DMS 273 (cell line): Measurements from ENCODE around the gene ALS2CL.

Experiments
- DNase-seq: peaks from one replicate; lab custom pipeline; 2025; ENCODE audit not compliant: unreplicated experiment; lab: John Stamatoyannopoulos, UW

Gene ALS2CL

DNA sequence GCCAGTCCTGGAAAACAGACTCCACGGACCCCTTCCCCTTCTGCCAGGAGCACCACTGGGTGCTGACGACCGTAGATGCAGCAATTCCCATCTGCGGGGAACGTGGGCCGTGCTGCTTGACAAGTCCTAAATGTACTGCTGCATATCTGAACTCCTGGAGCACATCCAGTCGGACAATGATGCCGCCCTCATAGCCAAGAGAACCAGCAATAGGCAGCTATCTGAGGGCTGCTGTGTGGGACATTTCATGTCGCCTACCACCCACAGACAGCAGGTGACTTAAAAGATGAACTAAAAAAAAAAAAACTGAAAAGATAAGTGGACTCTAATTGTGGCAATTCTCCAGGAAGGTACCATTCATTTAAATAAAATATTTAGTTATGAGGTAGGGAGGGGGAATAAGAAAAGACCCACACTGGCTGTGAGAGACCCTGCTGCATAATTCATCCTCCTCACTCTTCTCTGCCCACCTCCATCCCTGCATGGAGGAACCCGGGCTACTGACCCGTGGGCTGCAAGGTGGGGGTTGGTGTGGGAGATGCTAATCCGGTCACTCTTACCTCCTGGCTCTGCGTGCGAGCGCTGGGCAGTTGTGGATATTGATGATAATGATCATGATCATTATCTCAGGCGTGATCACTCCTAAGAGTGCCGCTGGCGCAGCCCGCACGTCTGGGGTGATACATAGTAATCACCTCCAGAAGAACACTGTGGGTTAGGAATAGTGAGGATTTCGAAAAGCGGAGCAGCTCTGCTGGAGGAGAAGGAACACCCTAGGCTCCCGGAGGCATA, 28.3 kb downstream of the ALS2CL start:
- no peak for DNase-seq

DNA sequence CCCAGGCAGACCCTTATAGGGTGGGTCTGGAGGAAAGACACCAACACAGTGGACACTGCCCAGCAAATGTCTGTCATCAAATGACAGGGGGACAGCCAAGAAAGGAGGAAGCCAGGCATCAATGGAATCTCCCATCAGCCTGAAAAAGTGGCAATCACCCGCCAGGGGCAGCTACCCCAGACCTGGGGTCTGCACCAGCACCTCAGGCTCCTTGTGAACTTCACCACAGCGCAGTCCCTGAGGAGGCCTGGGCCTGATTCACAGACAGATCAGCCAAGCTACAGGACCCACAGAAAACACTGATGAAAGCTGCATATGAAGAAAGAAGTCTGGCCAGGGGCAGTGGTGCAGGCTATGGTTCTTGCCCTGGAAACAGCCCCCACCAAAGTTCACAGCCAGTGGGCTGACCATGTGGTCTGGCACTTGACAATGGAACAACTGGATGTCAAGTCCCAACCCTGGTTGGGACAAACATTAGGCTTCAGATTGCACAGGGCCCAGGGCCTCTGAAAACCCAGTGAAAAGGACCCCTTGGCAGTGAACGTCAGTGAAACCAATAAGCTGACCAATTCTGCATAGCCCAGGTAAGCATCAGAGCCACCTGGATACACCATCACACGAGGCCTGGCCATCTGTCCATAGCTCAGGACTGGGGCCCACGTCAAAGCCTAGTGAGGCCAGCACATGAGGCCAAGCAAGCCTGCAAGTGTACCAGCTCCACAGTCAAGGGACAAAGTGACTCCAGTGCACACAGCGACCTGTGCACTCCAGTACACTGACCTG, 29.1 kb downstream of the ALS2CL start:
- no peak for DNase-seq

DNA sequence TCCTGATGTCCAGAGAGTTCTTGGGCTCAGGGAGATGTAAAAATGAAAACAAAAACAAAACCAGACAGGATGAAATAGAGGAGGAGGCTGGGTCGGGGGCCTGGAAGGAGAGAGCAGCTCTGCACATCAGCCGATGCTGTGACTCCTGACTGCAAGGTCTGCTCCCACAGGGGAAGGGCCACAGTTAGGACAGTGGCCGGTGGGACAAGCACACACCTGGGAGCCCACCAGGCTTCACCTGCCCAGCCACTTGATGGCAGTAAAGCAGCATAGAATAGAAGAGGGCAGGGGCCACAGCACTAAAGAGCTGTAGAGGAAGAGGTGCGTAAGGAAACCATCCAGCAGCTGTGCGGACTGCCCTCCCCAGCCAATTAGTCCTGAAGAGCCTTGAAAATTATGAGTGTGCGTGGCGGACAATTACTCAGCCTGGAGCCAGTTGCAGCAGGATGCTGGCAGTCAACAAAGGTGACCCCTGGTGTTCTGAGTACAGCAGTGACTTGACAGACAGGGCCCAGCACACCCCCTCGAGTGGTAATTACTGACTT, 29.8 kb downstream of the ALS2CL start:
- peak; percentile 40 for DNase-seq

DNA sequence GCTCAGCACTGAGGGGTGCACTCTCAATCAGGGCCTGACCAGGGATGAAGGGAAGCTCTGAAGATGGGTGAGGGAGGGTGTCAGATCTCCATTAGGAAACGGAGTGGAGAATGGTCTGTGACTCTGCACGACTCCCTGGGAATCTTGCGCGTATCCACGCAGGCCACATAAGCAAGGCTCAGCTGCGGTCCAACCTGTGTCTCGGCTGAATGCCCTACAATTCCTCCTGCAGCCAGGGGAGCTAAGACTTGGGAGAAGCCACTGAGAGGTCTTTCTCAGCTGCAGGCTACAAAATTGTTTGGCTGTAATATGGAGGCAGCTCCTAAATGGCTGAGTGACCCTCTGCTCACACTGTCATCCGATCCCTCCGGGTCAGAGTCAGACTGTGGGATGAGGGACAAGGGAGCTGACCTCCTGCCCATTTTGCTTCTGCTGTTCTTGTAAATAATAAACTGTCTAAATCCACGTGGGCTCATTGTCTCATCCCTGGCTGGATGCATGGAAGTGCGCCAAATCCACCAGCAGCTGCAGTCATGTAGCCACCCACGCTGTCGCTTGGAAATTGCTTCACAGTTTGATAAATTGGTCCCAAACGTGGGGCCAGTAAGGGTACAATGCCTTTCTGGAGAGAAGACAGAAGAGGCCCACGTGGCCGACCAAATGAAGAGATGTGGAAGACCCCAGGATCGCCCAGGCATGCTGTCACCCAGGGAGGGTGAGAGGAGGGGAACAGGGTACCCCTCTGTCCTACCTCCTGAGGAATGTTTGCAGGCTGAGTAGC, 30.5 kb downstream of the ALS2CL start:
- DNase-seq: peak; percentile 15

DNA sequence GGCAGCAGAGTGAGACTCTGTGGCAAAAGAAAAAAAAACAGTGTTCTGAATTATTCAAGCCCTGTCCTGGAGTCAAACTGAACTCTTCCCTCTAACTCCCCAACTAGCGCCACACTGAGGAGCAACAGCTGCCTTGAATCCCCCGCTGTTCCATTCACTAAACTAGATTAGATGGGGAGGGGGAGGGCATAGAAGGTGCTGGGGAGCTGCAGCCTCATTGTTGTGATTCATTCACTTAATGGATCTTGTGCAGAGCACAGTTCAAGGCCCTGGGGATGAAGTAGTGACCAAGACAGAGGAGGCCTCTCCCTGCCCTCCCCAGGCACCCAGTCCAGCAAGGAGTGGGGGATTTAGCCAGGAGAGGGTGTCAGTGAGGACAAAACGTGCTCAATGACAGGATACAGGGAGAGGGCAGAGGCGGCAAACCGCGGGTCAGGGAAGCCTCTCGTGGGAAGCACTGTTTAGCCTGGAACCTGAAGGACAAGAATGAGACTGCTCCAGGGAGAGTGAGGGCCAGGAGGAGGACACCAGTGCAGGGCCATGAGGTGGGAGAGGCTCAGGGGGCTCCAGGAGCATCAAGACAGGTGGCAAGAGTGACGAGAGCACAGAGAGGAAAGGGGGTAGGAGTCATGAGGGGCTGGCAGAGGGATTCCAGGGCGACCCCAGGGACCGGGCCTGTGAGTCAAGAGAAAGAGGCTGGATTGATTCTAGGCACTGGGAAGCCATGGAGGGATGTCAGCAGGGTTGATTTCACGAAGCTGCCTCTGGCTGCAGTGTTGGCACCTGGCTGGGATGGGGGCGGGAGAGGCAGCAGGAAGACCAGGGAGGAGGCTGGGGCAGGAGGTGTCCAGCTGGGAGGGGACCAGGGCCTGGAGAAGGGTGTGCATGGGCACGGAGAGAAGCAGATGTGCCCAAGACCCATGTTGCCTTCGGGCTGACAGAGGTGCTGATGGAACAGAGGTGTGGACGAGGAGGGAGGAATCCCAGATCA, 31.4 kb downstream of the ALS2CL start:
- DNase-seq: no peak

DNA sequence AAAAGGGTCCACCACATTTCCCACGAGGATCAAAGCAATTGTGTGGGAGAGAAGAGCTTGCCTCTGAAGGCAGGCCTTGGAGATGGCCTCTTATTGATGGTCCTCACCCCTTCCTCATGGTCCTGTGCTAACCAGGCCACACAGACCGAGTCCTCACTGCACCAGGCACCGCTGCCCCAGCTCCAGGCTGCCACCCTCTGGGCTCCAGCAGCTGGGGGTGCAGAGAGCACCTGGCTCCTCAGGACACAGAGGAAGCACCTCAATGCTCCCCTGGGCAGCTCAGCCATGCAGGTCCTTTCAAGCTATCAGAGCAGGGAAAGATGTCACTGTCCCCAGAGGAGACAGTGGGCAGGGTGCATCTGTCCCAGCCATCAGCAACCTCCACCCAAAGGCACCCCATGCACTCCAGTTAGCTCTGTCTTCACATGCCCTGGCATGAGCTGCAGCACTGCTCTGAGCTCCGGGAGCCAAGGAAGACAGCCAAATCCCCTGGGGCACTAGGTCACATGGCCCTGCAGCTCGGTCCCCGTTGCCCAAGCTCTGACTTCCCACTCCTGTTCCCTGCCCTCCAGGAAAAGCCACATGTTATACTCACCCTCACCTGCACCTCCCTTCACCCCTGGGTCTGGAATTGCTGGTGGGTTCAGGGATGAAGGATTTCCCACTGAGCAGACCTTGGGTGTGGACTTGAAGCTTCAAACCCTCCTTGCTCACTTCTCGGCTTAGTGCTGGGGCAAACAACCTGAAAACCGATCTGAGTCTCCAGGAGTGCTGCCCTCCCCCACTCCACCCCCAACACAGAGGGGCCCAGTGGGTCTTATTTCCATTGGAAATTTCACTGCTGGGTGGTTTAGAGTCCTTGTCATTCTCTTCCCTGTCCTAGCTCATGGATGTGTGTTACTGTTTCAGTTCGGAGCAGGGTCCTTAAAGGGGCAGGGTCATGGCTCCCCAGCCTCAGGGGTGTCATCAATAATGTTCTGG, 32.6 kb downstream of the ALS2CL start:
- DNase-seq: peak; percentile 19

DNA sequence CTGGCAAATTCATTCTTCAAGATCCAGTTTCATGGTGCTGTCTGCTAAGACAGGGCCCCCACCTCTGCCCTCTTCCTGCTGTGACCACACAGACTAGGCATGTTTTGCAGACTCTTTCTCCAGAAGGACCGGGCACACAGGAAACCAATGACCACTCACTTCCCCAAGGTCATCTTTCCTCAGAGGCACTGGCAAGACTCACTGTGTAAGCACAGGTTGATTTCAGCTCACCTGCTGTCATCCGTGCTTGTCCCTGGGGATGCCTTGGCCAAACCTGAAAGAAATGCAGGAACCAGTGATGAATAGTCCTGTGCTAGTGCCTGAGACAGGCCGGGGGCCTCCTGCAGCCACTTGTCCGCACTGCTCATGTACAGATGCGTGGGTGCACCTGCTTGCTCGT, 33.5 kb downstream of the ALS2CL start:
- DNase-seq: no peak

DNA sequence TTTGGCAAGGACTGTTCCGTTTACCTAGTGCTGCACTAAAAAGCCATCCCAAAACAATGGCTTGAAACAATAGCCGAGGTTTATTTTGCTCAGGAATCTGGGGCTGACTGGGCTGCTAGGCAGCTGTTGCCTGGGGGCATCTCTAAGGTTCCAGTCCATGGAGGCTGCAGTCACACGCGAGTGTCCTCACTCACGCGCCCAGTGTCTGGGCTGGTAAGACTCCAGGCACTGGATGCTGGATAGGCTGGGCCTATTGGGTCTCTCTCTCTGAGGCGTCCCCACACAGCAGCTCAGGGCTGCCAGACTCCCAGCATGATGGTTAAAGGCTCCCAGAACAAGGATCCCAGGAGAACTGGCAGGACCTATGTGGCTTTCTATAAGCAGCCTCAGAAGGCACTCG, 34.2 kb downstream of the ALS2CL start:
- DNase-seq: no peak

DNA sequence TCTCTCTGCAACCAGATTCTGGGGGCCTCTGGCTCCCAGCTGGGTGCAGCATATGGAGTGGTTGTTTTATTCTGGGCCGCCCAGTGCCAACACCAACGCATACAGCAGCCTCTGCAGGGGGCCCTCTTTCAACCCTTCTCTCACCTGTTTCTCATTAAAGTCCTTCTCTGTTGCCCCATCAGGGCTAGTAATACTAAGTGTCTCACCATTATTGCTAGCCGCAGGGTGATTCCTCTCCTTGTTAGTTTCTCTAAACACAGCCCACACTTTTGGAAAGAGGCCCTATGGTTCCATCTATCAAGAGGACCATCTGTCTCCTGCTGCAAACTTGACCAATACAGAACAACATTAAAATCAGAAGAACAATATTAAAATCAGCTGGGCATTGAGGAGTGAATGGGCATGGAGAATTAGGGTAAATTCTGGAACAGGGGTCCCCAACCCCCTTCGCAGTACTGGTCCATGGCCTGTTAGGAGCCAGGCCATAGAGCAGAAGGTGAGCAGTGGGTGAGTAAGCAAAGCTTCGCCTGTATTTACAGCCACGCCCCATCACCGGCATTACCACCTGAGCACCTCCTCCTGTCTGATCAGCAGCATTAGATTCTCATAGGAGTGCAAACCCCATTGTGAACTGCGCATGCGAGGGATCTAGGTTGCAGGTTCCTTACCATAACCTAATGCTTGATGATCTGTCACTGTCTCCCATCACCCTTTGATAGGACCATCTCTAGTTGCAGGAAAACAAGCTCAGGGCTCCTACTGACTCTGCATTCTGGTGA, 36.5 kb downstream of the ALS2CL start:
- DNase-seq: peak; percentile 68

DNA sequence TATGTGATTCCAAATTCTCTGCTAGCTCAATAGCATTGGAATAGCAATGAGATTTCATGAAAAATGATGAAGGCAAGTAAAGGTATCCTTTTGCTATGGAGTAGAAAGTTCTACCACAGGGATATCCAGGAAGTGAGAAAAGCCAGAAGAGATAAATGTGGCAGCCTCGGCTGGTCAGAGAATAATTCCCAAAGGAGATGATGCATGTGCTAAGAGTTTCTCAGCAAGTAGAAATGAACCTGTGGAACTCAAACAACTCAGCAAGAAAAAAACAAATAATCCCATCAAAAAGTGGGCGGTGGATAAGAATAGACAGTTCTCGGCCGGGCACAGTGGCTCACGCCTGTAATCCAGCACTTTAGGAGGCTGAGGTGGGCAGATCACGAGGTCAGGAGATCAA, 38.2 kb downstream of the ALS2CL start:
- no peak for DNase-seq

DNA sequence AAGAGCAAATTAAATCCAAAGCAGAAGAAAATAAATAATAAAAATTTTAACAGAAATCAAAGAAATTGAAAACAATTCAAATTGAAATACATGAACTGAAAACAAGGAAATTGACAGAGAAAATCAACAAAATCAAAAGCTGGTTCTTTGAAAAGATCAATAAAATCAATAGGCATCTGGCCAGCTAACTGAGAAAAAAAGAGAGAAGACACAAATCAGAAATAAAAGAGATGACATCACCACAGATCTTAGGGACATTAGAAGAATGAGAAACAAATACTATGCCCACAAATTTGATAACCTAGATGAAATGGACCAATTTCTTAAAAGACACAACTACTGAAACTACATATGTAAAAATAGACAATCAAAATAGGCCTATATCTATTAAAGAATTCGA, 42.4 kb downstream of the ALS2CL start:
- DNase-seq: no peak

DNA sequence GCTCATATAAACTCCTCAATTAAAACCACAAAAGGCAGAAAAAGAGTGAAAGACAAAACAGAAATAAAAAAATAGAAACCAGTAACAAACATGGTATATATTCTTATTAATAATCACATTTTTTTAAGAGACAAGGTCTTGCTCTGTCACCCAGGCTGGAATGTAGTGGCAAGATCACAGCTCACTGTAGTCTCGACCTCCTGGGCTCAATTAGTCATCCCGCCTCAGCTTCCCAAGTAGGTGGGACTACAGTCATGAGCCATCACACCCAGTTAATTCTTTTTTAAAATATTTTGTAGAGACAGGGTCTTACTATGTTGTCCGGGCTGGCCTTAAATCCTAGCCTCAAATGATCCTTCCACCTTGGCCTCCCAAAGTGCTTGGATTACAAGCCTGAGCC, 44.0 kb downstream of the ALS2CL start:
- no peak for DNase-seq

DNA sequence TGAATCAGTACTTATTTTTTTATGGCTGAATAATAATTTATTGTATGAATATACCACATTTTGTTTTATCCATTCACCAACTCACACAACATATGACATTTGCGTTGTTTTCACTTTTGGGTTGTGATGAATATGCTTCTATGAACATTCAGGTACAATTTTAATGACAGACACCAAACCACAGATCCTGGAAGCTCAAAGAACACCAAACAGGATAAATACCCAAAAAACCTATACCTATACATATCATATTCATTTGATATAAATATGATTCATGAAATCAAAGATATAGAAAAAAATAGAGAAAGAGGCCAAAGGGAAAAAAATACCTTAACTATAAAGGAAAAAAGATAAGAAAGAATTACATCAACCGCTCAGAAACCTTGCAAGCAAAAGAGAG, 45.4 kb downstream of the ALS2CL start:
- DNase-seq: no peak

DNA sequence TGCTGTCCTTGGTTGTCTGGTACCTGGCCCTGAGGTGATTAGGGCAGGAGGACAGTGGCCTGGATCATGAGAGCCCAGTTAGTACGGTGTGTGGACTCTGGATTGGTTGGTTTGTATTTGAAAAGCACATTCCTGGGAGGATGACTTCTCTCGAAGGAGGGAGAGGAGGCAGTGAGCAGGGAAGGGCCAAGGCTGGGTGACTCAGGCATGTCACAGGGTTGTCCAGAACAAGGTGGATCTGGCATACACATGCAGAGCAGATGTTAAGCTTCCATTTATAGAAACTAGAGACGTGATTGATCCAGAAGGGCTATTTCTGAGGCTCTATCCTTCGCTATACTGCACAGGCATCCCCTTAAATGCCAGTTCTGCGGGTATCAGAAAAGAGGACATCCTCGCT, 46.8 kb downstream of the ALS2CL start:
- no peak for DNase-seq

DNA sequence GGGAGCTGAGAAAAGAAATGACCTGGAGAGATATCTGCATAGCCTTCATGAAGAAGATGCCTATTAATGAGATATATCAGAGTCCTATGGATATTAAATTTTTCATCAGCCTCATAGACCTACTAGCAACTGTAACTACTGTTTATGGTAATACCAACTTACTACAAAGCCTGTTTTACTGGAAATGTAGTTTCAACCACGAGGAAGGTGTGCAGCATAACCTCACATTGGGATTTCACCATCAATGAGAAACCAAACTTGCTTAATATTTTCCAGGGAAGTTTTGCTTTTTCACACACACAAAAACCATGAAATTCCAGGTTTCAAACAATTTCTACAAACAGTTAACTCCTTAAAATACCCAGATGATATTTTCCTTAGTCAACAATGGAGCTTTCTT, 49.8 kb downstream of the ALS2CL start:
- DNase-seq: no peak

DNA sequence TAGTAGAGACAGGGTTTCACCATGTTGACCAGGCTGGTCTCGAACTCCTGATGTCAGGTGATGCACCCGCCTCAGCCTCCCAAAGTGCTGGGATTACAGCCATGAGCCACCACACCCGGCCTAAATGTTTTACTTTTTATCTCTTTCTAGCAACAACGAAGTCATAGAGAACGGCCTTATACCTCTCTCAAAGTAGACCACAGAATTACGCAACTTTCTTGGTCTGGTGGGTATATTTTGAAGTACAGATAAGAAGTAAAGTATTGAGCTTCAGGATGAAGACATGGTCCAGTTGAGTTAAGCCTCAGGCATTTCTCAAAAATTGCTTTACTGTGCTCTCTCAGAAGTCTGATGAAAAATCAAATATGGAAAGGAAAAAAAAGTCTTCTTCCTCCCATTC, 50.5 kb downstream of the ALS2CL start:
- DNase-seq: no peak

DNA sequence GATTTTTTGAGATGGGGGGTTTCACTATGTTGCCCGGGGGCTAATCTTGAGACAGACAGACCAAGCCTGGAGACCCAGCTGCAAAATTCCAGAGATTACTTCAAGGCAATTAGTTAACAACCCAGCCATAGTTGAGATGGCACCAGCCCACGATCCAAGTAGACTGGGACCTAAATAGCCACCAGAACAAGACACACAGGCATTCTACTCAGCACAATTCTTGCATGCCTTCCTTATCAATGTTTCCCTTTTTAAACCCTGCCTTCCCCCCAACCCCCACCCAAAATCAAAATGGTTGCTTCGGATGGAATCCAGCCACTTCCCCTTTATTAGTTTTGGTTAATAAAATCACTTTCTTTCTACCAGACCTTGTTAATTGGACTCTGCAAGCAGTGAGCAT, 52.6 kb downstream of the ALS2CL start:
- DNase-seq: no peak

DNA sequence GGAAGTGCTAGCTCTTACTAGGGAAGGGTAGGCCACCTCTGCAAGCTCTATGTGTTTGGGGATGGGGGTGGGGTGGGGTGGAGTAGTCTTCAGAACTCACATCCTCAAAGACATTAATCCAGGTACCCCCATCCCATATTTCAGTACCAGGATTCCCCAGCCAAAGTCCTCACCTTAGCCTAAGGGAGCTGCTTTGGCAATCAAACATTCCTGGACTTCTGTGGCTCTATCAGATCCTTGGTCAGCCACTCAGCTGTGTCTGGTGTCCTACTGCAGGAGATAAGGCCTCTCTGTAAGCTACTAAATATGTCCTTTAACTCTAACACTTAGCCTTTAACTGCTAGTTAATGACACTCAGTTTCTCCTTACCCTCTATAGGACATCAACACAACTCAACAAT, 54.3 kb downstream of the ALS2CL start:
- DNase-seq: no peak
